Activated T-helper 1 cell treated with anti-CD3 and anti-CD28 coated beads, Interleukin-2, amount 50 U/mL, for 16 hours (primary cell): ENCODE measurements around the gene IP6K3.
A peak's percentile ranks its signal among the peaks of the same experiment; 100 is the strongest.

Experiments used
- DNase-seq, 2 donors: peaks; one replicate each; pipeline ENCODE4 v3.0.0-alpha.2; 2020; ENCODE audit warnings: low read depth in 1 of 2, low spot score in 1 of 2

IP6K3 gene

DNA sequence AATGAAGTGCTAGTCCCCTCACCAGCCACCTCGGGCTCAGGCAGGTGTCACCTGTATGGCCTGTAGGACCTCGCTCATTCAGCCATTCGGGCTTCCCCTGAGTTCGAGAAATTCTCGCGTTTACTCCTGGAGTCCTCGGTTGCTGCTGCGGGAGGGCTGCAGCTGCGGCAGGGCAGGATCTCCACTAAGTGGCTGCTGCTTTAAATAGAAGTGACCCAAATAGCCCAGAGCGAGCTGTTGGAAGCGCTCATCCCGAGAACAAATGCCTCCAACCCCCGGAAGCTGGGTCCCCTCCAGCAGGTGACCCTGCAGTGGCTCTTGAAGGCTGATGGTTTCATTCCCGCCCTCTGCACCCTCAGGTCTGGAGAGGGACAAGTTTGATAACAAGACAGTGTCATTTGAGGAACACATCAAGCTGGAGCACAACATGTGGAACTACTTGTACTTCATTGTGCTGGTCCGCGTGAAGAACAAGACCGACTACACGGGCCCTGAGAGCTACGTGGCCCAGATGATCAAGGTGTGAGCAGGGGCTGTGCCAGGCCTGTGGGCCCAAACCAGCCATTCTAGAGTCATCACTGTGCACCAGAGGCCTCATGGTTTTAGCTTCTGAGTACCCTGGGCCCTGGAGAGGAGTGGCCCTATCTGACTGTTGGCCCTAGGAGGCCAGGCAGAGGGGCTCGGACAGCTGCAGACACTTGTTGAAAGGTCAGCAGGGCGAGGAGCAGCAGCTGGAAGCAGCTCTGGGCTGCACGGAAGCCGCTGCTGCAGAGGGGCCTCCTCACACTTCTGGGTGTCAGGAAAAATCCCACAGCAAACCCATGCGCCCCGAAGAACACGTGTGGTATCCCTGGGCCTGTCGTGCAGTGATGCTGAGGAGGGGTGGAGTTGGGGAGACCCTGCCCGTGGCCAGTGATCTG lies 53.3 kb downstream of the IP6K3 start:
- no peak for DNase-seq

DNA sequence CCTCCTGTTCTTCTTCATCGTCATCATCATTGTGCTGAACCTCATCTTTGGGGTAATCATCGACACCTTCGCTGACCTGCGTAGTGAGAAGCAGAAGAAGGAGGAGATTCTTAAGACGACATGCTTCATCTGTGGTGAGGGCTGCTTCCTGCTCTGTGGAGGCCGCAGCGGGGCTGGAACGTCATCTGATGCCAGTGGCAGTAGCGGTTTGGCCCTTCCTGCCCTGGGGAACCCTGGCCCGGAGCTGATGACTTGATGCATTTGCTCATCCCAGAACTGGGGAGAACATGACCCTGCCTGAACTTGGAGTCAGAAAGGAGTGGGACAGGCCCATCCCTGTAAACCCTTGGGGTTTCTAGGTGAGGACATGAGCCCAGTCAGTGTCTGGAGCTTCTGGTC lies 53.9 kb downstream of the IP6K3 start:
- peak; percentile 38 to 41 for DNase-seq

DNA sequence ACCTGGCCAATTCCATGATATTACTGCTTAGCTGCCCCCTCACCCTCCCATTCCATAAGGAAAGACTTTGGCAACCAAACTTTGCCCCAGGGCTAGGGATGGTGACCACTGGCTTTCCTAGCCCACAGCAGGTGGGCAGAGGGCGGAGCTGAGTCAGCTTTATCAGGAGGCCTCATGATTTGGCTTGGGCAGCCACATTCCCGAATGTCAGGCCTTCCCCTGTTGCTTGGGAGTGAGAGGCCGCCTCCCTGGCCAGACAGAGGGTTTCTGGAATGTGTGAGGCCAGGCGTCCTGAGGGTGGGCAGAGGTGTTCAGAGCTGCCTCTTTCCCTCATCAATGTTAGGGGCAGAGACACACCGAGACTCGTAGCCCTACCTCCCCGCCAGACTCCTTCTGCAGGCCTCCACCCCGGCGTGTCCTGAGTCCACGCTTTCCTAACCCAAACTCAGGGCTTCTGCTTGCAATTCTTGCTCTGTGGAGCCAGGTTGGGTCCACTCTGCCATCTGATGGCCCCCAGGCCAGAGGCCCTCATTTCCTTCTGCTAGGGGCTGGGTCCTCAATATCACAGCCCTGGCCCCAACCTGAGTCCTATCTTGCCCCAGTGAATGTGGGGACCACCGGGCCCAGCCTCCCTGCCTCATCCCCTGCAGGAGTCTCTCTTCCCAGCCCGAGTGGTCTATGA lies 54.5 kb downstream of the IP6K3 start:
- DNase-seq: no peak

DNA sequence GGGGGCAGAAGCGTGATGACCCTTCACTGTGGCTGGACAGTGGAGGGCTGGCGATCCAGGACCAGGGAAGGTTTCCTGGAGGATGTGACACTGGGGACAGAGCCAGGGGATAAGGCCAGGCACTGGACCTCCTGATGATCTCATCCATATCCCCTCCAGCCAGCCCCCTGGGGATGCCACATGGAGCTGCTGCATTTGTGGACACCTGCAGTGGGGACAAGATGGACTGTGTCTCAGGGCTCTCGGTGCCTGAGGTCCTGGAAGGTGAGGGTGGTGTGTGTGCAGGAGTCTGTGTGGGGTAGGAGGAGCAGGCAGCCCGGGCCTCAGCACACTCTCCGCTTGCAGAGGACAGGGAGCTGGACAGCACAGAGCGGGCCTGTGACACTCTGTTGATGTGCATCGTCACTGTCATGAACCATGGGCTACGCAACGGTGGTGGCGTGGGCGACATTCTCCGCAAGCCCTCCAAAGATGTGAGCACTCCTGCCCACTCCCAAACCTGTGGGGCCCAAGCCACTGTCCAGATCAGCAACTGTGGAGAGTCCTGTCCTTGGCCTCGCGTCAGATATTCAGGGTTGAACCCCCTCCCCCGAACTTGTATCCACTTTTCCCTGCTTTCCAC lies 55.1 kb downstream of the IP6K3 start:
- DNase-seq: no peak

DNA sequence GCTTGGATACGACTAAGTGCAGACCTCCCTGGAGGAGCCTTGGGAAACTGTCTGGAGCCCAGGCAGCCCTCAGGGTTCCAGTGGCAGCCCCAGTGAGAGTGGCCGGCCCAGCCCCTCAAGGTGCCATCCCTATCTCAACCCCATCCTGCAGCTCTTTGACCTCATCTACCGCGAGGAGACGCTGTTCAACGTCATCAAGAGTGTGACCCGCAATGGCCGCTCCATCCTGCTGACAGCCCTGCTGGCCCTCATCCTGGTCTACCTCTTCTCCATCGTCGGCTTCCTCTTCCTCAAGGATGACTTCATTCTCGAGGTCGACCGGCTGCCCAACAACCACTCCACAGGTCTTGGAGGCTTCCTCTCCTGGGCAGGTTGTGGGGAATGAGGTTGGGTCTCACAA lies 55.9 kb downstream of the IP6K3 start:
- no peak for DNase-seq

DNA sequence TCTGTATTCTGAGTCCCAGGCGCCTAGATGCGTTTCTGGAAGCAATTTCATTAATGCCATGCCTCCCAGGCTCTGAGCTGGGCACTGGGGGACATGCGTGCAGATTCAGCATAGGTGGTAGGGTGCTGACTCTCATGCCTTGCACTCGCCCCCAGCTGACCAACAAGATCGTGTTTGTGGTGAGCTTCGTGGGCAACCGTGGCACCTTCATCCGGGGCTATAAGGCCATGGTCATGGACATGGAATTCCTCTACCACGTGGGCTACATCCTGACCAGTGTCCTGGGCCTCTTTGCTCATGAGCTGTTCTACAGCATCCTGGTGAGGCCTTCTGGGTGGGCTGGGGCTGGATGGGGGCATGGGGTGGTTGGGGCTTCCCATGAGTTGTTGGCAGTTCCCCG lies 56.8 kb downstream of the IP6K3 start:
- no peak for DNase-seq

DNA sequence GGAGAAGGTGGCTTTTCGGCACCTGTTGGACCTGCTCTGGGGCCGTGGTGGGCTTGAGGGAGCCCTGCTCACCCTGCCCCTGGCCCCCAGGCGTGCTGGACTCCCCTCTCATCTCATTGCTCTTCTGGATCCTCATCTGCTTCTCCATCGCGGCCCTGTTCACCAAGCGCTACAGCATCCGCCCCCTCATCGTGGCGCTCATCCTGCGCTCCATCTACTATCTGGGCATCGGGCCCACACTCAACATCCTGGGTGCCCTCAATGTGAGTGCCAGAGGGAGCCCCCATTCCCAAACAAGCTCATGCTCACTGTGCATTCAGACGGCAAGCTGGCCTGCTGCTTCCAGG lies 57.6 kb downstream of the IP6K3 start:
- no peak for DNase-seq

DNA sequence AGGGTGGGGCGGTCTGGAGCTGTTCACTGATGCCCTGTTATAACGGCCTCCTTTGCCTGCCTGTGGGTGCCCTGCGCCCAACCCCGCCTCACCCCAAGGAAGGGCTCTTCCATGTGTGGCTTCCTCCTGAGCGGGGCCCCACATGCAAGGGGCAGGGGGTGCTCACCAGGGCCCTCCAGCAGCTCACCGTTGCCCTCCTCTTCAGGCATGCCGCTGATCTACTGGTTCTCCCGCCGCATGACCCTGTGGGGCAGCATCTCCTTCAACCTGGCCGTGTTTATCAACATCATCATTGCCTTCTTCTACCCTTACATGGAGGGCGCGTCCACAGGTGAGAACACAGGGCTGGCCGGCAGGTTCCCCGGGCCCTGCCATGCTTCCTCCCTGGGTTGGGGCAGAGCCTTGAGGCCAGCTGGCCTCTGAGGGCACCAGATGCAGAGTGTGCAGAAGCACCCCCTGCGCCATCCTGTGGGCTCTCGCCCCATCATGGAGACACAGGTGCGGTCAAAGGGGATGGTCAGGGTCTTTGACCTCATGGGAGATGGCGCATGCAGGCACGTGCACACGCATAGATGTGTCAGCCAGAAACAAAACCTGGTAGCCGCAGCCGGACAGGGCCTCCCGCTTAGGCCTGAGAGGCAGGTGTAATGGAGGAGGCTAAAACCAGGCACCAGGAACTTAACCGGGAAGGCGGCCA lies 58.1 kb downstream of the IP6K3 start:
- no peak for DNase-seq

DNA sequence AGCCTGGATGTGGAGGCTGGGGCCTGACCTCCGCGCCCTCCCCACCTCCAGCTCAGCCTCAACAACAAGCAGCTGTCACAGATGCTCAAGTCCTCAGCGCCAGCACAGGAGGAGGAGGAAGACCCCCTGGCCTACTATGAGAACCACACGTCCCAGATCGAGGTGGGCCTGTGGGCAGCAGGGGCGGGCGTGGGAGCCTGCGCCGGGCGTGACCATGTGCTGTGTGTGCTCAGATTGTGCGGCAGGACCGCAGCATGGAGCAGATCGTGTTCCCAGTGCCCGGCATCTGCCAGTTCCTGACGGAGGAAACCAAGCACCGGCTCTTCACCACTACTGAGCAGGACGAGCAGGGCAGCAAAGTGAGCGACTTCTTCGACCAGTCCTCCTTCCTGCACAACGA lies 58.7 kb downstream of the IP6K3 start:
- no peak for DNase-seq

DNA sequence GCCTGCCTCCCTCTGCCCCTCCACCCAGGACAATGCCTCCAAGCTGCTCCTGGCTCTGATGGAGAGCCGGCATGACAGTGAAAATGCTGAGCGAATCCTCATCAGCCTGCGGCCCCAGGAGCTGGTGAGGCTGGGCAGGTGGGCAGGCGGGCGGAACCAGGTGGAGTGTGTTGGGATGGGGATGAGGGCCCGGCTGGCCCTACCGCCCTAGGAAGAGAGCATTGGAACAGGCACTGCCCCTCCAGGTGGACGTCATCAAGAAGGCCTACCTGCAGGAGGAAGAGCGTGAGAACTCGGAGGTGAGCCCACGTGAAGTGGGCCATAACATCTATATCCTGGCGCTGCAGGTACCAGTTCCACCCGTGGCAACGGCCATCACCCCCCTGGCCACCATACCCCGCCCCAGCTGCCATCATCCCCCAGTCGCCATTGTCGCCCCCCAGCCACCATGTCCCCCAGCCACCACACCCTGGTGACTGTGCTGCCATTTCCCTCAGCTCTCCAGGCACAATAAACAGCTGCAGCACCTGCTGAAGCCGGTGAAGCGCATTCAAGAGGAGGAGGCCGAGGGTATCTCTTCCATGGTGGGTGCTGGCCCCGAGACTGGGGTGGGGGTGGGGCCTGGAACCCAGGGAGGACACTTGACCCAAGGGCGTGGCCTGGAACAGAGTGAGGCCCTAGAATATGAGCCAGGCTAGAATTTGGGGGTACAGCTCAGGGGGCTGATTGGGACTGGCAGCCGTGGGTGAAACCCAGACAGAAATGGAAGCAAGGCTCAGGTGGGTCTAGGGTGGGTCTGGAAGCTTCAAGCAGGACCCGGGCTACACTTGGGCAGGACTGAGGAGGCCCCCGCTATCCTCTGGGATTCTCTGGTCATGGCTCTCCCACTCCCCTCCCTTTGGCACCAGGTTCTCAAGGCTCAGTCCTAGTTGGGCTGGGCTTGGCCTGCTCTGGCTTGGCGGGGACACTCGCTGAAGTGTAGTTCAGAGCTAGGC lies 59.4 kb downstream of the IP6K3 start:
- DNase-seq: no peak

DNA sequence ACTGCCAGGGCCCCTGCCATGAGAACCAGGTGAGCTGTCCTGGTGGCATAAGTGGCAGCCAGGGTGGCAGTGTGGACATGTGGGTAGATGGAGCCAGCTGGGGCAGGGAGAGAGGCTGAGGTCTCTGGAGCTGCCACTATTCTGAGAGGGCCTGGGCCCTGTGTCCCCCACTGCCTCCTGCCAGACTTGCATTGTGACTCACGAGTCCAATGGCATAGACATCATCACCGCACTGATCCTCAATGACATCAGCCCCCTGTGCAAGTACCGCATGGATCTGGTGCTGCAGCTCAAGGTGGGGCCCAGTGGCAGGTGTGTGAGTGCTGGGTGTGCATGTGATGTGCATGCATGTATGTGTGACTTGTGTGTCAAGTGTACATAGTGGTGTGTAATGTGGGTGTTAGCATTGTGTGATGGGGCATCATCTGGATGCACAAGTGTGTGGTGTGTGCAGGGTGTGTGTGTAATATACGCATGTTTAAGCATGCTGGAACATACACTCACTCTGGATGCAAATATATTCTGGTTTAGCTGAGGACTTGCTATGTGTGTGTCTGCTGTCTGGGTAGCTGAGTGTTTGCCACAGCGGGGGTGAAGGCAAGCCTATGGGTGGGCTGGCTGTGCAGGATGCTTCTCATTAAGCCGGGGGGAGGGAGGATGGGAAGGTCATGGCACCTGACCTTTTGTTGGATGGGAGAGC lies 60.3 kb downstream of the IP6K3 start:
- DNase-seq: no peak

DNA sequence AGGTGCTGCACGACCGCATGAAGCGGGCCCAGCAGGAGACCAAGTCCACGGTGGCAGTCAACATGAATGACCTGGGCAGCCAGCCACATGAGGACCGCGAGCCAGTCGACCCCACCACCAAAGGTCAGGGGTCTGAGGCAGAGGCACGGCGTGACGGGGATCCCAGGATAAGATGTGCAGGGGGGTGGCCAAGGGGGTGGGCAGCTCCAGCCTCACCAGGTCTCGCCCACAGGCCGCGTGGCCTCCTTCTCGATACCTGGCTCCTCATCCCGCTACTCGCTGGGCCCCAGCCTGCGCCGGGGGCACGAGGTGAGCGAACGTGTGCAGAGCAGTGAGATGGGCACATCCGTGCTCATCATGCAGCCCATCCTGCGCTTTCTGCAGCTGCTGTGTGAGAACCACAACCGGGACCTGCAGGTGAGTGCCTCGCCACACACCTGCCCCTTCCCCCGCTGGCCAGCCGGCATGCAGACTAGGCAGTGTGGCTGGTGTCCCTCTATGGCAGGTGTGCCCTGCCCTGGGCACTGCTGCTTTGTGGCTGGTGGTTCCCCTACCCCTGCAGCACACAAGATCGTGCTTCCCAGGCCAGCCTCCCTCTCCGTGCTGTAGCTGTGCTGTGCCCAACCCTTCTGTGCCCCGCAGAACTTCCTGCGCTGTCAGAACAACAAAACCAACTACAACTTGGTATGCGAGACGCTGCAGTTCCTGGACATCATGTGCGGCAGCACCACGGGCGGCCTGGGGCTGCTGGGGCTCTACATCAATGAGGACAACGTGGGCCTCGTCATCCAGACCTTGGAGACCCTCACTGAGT lies 61.1 kb downstream of the IP6K3 start:
- DNase-seq: no peak

DNA sequence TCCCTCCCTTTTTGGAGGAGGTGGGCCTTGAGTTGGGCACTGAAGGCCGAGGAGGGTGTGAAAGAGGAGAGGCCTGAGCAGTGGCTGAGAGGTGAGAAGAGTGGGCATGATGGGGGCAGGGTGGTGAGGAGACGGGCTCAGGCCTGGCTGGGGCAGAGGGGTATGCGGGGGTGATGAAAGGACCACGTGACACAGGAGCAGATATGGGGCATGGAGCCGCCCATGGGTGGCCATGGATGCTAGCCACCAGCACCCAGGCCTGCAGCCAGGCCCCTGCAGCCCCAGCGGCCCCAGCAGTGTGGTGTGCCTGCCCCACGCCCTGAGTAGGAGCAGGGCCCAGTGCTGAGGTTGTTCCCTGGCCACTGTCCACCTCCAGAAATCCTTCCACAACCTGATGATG lies 61.7 kb downstream of the IP6K3 start:
- no peak for DNase-seq

DNA sequence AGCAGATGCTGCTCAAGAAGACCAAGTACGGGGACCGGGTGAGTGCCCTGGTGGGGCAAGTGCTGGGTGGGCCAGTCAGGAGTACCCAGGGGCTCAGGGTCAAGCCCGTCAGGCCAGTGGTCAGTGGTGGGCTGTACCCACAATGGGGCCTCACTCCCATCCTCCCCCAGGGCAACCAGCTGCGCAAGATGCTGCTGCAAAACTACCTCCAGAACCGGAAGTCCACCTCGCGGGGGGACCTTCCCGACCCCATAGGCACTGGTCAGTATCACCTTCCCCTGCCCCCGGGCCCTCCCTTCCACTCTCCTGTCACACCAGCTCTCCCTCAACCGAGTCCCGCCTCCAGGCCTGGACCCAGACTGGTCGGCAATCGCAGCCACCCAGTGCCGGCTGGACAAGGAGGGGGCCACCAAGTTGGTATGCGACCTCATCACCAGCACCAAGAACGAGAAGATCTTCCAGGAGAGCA lies 62.2 kb downstream of the IP6K3 start:
- no peak for DNase-seq

DNA sequence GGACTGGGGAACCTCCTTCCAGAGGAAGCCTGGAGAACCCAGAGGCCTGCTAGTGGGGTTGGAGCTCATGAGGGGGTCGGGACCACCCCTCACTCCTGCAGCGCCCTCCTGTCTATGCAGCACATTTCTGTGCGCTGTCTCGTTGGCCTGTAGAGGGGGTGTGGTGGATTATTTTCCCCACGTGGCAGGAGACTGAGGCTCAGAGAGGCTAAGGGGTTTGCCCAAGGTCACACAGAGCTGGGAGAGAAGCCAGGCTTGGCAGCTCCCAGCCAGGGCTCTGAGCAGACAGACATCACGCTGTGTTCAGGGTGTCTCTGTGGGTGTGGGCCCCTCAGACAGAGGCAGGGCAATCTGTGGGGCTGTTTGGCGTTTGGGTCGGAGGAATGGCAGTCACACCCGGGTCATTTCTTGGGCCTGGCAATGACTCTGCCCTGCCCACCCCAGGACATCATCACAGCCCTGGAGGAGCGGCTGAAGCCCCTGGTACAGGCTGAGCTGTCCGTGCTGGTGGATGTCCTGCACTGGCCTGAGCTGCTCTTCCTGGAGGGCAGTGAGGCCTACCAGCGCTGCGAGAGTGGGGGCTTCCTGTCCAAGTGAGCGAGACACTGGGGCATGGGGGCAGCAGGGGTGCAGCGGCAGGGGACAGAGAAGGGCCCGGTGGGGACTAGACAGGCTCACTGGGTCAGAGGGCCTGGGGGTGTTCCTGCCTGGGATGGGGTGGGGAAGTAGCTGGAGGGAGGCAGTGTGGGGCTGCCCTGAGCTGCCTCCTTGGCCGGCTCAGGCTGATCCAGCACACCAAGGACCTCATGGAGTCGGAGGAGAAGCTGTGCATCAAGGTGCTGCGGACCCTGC lies 62.9 kb downstream of the IP6K3 start:
- DNase-seq: no peak

DNA sequence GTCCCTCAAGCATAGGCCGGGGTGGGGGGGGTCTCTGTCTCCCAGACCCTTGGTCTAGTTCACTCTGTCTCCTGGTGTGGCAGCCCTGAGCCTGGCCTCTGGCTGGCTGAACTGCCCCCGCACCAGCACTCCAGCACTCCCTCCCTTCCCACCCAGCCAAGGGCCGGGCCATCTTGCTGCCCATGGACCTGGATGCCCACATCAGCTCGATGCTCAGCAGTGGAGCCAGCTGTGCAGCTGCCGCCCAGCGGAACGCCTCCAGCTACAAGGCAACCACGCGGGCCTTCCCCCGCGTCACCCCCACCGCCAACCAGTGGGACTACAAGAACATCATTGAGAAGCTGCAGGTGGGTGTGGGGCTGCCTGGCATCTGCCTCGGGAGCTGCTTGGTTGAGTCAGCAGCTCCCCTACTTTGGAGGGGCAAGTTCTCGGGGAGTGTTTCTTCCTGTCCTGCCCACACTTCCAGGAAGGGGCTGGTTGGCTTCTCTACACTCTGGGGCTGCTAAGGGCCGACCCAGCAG lies 63.6 kb downstream of the IP6K3 start:
- no peak for DNase-seq

DNA sequence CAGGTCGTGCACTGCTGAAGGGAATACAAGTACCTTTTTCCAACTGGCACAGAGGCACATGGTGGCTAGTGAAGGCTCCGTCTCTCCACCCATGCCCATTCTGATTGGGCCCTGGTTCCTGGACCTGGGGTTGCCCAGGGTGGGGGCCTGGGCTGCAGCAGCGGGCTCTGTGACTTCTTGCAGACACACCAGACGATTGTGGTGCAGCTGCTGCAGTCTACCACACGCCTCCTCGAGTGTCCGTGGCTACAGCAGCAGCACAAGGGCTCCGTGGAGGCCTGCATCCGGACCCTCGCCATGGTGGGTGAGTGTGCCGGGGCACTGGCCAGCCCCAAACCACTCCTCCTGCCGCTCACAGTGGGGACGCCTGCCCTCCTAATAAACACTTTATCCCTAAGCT lies 64.4 kb downstream of the IP6K3 start:
- no peak for DNase-seq

DNA sequence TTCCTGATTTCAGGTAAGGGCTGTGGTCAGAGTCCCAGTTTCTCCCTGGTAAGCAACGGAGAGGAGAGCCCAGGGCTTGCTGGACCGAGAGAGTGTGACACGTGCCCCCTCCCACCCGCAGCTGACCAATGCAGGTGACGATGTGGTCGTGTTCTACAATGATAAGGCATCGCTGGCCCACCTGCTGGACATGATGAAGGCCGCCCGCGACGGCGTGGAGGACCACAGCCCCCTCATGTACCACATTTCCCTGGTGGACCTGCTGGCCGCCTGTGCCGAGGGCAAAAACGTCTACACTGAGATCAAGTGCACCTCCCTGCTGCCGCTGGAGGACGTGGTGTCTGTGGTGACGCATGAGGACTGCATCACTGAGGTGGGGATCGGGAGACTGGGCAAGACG lies 66.9 kb downstream of the IP6K3 start:
- DNase-seq: no peak
